ENCODE measurements around the gene MYCBP2.
"Not testable (repeated sequence)": the region's sequence is repeated elsewhere in the genome, so short reads cannot be mapped to it uniquely, and the experiment has no call there.

Gene MYCBP2

GRCh38 chr13:77326905-77327604 lies at the start of gene MYCBP2:
TSS of gene MYCBP2 (minus strand) at chr13:77327094. CDS start at chr13:77326775, 319 bp downstream.
- peak; percentile 68 to 98 (median 91) for DNase-seq

- no peak for DNase-seq
Measured at GRCh38 chr13:77375560-77376108, 48.7 kb upstream of the MYCBP2 start.

GRCh38 chr13:77374786-77375185 lies 47.9 kb upstream of the MYCBP2 start:
- DNase-seq, result no peak

- no peak for DNase-seq
Measured at GRCh38 chr13:77374339-77374738, 47.4 kb upstream of the MYCBP2 start.

- no peak for DNase-seq
Measured at GRCh38 chr13:77373502-77373901, 46.6 kb upstream of the MYCBP2 start.

GRCh38 chr13:77372275-77372674 lies 45.4 kb upstream of the MYCBP2 start:
- DNase-seq, result no peak

GRCh38 chr13:77370888-77371287 lies 44.0 kb upstream of the MYCBP2 start:
- no peak for DNase-seq

- no peak for DNase-seq
Measured at GRCh38 chr13:77362166-77362565, 35.3 kb upstream of the MYCBP2 start.

GRCh38 chr13:77360032-77360685 lies 33.3 kb upstream of the MYCBP2 start:
- DNase-seq, result no peak

- no peak for DNase-seq
Measured at GRCh38 chr13:77359171-77359570, 32.3 kb upstream of the MYCBP2 start.

- DNase-seq, result no peak
Measured at GRCh38 chr13:77358001-77358400, 31.1 kb upstream of the MYCBP2 start.

GRCh38 chr13:77356155-77356554 lies 29.3 kb upstream of the MYCBP2 start:
- no peak for DNase-seq

- no peak for DNase-seq
Measured at GRCh38 chr13:77353995-77354394, 27.1 kb upstream of the MYCBP2 start.

- peak in 13 of 51 donors; percentile 2 to 22 (median 9) for DNase-seq
Measured at GRCh38 chr13:77351315-77351714, 24.4 kb upstream of the MYCBP2 start.

GRCh38 chr13:77350811-77351210 lies 23.9 kb upstream of the MYCBP2 start:
- no peak for DNase-seq

GRCh38 chr13:77349365-77349764 lies 22.5 kb upstream of the MYCBP2 start:
- no peak for DNase-seq

- not testable (repeated sequence) for DNase-seq
Measured at GRCh38 chr13:77347351-77347750, 20.5 kb upstream of the MYCBP2 start.

GRCh38 chr13:77345150-77345780 lies 18.4 kb upstream of the MYCBP2 start:
- no peak for DNase-seq

- DNase-seq, result no peak
Measured at GRCh38 chr13:77343841-77344240, 16.9 kb upstream of the MYCBP2 start.

GRCh38 chr13:77339408-77339807 lies 12.5 kb upstream of the MYCBP2 start:
- DNase-seq, result no peak

GRCh38 chr13:77338961-77339401 lies 12.1 kb upstream of the MYCBP2 start:
- DNase-seq, result no peak

GRCh38 chr13:77338329-77338728 lies 11.4 kb upstream of the MYCBP2 start:
- DNase-seq, result no peak
